WI38 (cell line): Measurements from ENCODE around the gene CNTFR.

ENCODE experiments used
- H3K4me3 ChIP-seq: 2 replicates; pipeline ENCODE4 v1.5.1; 2011; ENCODE audit warnings: low read depth, mild to moderate bottlenecking, control low read depth, low read length
- TF ChIP-seq, protein P1 (sequence below): IDR thresholded peaks from 2 replicates; pipeline ENCODE4 v1.5.1; 2012; ENCODE audit warnings: low read depth, mild to moderate bottlenecking, control low read depth, low read length

Gene CNTFR

DNA sequence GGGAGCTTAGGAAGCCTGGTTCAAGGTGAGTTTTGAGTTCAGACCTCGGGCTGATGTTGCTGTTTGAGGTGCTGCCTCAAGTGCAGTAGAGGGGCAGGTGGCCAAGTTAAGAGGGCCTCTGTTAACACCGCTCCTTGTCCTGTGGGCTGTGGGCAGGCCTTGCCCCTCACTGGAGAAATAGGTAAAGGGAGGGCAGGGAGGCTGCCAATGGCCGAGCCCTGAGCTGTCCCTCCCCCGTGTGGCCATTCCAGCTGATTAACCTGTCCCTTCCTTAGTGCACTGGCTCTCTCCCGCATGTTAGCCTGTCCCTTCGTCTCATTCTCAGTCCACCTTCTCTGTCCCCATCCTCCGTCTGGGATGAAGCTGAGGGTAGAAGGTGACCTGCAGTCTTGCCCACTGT, 21.4 kb downstream of the CNTFR start:
- TF ChIP-seq, protein P1, sequence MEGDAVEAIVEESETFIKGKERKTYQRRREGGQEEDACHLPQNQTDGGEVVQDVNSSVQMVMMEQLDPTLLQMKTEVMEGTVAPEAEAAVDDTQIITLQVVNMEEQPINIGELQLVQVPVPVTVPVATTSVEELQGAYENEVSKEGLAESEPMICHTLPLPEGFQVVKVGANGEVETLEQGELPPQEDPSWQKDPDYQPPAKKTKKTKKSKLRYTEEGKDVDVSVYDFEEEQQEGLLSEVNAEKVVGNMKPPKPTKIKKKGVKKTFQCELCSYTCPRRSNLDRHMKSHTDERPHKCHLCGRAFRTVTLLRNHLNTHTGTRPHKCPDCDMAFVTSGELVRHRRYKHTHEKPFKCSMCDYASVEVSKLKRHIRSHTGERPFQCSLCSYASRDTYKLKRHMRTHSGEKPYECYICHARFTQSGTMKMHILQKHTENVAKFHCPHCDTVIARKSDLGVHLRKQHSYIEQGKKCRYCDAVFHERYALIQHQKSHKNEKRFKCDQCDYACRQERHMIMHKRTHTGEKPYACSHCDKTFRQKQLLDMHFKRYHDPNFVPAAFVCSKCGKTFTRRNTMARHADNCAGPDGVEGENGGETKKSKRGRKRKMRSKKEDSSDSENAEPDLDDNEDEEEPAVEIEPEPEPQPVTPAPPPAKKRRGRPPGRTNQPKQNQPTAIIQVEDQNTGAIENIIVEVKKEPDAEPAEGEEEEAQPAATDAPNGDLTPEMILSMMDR, result no peak
- no peak overlapping the region for H3K4me3 ChIP-seq

DNA sequence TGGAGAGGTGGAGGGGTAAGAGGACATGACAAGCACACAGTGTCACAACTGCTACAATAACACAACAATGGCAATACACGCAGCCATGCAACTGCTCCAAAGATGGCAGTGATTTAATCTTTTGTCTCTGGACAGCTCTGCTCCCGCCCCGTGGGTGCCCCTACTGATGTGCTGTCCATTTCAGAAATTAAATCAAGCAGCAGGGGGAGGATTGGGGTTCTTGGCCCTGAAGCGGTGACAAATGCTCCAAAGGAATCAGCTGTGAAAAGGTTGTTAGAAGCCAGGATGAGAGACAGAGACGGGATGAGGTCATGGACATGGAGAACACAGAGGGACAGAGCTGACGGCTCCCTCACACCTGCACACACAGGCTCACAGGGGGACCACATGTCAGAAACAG, 22.6 kb downstream of the CNTFR start:
- H3K4me3 ChIP-seq, result no peak overlapping the region
- TF ChIP-seq, protein P1, result no peak

DNA sequence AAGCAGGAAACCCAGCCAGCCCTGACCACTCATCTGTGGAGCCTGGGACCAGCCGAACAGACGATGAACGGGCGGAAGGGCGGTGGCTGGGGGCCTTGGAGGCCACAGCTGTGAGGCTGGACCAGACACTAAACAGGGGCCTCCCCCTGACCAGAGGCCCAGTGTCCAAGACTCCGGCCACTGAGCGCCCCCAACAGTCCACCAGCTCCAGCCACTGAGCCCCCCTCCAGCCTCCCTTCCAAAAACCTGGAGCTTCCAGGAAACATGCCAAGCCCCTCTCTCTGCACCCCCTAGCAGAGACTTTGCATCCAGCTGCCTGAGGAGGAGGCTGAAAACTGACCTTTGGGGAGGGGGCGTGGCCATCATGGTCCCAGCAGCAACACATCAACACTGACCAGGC, 23.2 kb downstream of the CNTFR start:
- H3K4me3 ChIP-seq, result no peak overlapping the region
- TF ChIP-seq, protein P1, result no peak

DNA sequence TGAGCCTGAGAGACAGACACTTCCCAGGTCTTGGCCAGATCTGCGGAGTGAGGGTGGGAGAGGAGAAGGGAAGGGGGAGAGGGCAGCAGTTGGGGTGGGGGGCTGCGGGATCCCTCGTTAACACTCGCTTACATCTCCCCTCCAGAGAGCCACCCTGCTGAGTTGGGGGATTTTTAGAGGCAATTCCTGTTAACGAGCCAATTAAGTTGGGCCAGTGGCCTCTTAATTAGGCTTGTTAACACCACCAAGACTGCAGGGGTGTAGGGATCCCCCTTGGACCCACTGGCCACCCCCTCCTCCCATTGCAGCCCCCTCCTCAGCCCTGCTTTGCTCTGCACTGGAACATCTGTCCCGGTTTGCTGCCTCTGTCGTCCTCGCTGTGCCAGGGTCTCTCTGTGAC, 23.7 kb downstream of the CNTFR start:
- TF ChIP-seq, protein P1, result no peak
- no peak overlapping the region for H3K4me3 ChIP-seq

DNA sequence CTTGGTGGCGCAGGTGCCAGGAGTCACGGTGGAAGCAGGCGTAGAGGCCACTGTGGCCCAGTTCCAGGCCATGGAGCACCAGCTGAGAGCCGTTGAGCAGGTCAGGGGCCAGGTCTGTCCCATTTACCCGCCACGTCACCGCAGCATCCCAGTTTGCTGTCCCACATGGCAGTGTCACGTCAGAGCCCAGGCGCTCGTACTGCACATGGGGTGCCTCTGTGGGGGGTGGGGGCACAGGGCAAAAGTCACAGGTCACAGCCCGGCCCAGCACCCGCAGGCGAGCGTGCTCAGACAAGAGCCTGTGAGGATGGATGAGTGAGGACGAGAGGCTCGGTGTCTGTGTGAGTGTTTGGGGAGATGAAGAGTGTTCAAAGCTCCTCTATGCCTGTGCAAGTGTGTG, 24.9 kb downstream of the CNTFR start:
- no peak overlapping the region for H3K4me3 ChIP-seq
- TF ChIP-seq, protein P1, result no peak

DNA sequence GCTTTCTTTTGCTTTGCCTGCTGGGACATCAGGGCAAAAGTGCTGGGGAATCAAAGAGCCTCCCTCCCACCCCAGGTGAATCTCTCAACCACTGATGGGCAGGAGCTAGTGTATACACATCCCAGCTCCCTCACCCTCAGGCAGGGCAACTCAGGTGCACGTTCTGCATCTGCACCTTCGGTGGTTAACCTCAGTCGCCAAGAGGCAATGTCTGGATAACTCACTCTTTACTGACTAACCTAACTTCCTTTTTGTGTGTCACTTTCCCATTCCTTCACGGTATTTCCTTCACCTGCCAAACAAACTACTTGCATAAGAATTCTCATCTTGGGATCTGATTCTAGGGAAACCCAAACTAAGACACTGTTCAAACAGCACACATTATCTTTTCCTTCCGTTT, 26.3 kb downstream of the CNTFR start:
- TF ChIP-seq, protein P1, result no peak
- H3K4me3 ChIP-seq, result no peak overlapping the region

DNA sequence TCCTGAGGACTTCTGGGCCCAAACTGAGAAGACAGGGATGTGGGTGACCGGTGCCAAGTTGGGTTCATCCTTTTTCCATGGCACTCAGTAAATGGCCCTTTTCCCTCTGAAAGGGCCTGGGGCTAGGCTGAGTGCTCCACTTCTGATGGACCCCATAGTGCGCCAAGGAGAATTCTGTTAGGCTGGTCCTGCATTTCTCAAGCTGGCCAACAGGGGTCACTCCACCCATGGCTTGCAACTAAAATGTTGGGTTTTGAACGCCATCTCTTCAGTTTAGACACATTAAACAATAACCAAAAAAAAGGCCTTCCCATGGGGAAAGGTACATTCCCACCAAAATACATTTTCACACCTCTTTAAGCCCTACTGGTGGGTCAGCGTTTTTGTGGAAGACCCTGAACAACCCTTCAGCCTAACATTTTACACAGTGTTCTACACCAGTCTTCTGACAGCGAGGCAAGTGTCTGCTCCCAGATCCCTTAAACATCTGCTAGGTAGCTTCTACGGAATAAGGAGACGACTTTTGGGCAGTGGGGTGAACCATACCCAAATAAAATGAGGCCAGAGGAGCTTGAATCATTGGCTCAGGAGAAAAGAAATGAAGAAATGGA, 27.3 kb downstream of the CNTFR start:
- TF ChIP-seq, protein P1, result peak; percentile 55

More for the DNA sequence above, 27.3 kb downstream of the CNTFR start:
- H3K4me3 ChIP-seq, result no peak overlapping the region
